ENCODE data around the gene PARD3. TPM values are rescaled to one million over a fixed set of nuclear protein-coding genes. Genes with fewer than 3 reads are reported as not detected.

The PARD3 gene
- polyA plus RNA-seq, 1 donor from 2014 or later, result 12.4 TPM

GRCh38 chr10:34479520-34480179, 335.4 kb downstream of the PARD3 start:
- Histone ChIP-seq H3K27me3 (ENCODE audit: insufficient read depth, low read depth, low read length) (no peaks in the 10 kb centered on the region), H3K27ac (ENCODE audit: low read length) (no peak overlapping the region), H4K20me1 (ENCODE audit: insufficient read depth) (no peaks in the 10 kb centered on the region), H3K9me2 (ENCODE audit: insufficient read depth, low read length) (no peaks in the 10 kb centered on the region), H3F3A (ENCODE audit: insufficient read depth, low read length, poor library complexity, severe bottlenecking) (no peaks in the 10 kb centered on the region), H3K79me2 (replicated peaks; ENCODE audit: insufficient read depth, low read length) (no peaks in the 10 kb centered on the region), H3K4me2 (ENCODE audit: low read length) (no peak overlapping the region), H3K4me3 (ENCODE audit: low read length) (no peak overlapping the region), H3K9me3 (ENCODE audit: low read length) (no peaks in the 10 kb centered on the region), H3K9ac (ENCODE audit: low read length) (no peak overlapping the region), H3K36me3 (ENCODE audit: insufficient read depth, low read length) (no peaks in the 10 kb centered on the region), H2AFZ (ENCODE audit: low read depth, low read length) (no peak overlapping the region)
- TF ChIP-seq SMC3 (conservative IDR thresholded peaks at IDR 0.05; ENCODE audit: poor library complexity), result no peak
- no peak for TF ChIP-seq RAD21 (conservative IDR thresholded peaks at IDR 0.05)
- TF ChIP-seq, protein P1, sequence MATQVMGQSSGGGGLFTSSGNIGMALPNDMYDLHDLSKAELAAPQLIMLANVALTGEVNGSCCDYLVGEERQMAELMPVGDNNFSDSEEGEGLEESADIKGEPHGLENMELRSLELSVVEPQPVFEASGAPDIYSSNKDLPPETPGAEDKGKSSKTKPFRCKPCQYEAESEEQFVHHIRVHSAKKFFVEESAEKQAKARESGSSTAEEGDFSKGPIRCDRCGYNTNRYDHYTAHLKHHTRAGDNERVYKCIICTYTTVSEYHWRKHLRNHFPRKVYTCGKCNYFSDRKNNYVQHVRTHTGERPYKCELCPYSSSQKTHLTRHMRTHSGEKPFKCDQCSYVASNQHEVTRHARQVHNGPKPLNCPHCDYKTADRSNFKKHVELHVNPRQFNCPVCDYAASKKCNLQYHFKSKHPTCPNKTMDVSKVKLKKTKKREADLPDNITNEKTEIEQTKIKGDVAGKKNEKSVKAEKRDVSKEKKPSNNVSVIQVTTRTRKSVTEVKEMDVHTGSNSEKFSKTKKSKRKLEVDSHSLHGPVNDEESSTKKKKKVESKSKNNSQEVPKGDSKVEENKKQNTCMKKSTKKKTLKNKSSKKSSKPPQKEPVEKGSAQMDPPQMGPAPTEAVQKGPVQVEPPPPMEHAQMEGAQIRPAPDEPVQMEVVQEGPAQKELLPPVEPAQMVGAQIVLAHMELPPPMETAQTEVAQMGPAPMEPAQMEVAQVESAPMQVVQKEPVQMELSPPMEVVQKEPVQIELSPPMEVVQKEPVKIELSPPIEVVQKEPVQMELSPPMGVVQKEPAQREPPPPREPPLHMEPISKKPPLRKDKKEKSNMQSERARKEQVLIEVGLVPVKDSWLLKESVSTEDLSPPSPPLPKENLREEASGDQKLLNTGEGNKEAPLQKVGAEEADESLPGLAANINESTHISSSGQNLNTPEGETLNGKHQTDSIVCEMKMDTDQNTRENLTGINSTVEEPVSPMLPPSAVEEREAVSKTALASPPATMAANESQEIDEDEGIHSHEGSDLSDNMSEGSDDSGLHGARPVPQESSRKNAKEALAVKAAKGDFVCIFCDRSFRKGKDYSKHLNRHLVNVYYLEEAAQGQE (IDR thresholded peaks at IDR 0.05; ENCODE audit: borderline replicate concordance), result no peak
- TF ChIP-seq TAF1 (IDR thresholded peaks at IDR 0.05; ENCODE audit: low read depth), result no peak
- TF ChIP-seq POLR2AphosphoS5 (IDR thresholded peaks at IDR 0.05), result no peak
- TF ChIP-seq EZH2 (IDR thresholded peaks at IDR 0.05; ENCODE audit: borderline replicate concordance, insufficient read depth, low read length, poor library complexity, severe bottlenecking), result no peak
- no peak for TF ChIP-seq EP300 (conservative IDR thresholded peaks at IDR 0.05; ENCODE audit: poor library complexity, severe bottlenecking)
- TF ChIP-seq, protein P2, sequence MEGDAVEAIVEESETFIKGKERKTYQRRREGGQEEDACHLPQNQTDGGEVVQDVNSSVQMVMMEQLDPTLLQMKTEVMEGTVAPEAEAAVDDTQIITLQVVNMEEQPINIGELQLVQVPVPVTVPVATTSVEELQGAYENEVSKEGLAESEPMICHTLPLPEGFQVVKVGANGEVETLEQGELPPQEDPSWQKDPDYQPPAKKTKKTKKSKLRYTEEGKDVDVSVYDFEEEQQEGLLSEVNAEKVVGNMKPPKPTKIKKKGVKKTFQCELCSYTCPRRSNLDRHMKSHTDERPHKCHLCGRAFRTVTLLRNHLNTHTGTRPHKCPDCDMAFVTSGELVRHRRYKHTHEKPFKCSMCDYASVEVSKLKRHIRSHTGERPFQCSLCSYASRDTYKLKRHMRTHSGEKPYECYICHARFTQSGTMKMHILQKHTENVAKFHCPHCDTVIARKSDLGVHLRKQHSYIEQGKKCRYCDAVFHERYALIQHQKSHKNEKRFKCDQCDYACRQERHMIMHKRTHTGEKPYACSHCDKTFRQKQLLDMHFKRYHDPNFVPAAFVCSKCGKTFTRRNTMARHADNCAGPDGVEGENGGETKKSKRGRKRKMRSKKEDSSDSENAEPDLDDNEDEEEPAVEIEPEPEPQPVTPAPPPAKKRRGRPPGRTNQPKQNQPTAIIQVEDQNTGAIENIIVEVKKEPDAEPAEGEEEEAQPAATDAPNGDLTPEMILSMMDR (IDR thresholded peaks at IDR 0.05; ENCODE audit: poor library complexity, severe bottlenecking), result no peak
- TF ChIP-seq MXI1 (conservative IDR thresholded peaks at IDR 0.05; ENCODE audit: poor library complexity, severe bottlenecking), result no peak

GRCh38 chr10:34477249-34477648, 337.8 kb downstream of the PARD3 start:
- no peaks in the 10 kb centered on the region for H3K9me2 ChIP-seq (ENCODE audit: insufficient read depth, low read length)
- H3K36me3 ChIP-seq (ENCODE audit: insufficient read depth, low read length), result no peaks in the 10 kb centered on the region
- no peak overlapping the region for H2AFZ ChIP-seq (ENCODE audit: low read depth, low read length)
- H3K9me3 ChIP-seq (ENCODE audit: low read length), result no peaks in the 10 kb centered on the region
- H3K9ac ChIP-seq (ENCODE audit: low read length), result no peak overlapping the region
- H3K79me2 ChIP-seq (replicated peaks; ENCODE audit: insufficient read depth, low read length), result no peaks in the 10 kb centered on the region
- no peaks in the 10 kb centered on the region for H3K27me3 ChIP-seq (ENCODE audit: insufficient read depth, low read depth, low read length)
- no peaks in the 10 kb centered on the region for H4K20me1 ChIP-seq (ENCODE audit: insufficient read depth)
- H3K4me2 ChIP-seq (ENCODE audit: low read length), result no peak overlapping the region
- TF ChIP-seq EZH2 (IDR thresholded peaks at IDR 0.05; ENCODE audit: borderline replicate concordance, insufficient read depth, low read length, poor library complexity, severe bottlenecking) (no peak), POLR2AphosphoS5 (IDR thresholded peaks at IDR 0.05) (no peak), EP300 (conservative IDR thresholded peaks at IDR 0.05; ENCODE audit: poor library complexity, severe bottlenecking) (no peak), RAD21 (conservative IDR thresholded peaks at IDR 0.05) (no peak), MXI1 (conservative IDR thresholded peaks at IDR 0.05; ENCODE audit: poor library complexity, severe bottlenecking) (no peak), SMC3 (conservative IDR thresholded peaks at IDR 0.05; ENCODE audit: poor library complexity) (no peak)
- TF ChIP-seq, protein P1 (IDR thresholded peaks at IDR 0.05; ENCODE audit: borderline replicate concordance), result no peak
- TF ChIP-seq, protein P2 (IDR thresholded peaks at IDR 0.05; ENCODE audit: poor library complexity, severe bottlenecking), result no peak
- H3K27ac ChIP-seq (ENCODE audit: low read length), result no peak overlapping the region
- H3F3A ChIP-seq (ENCODE audit: insufficient read depth, low read length, poor library complexity, severe bottlenecking), result no peaks in the 10 kb centered on the region
- no peak overlapping the region for H3K4me3 ChIP-seq (ENCODE audit: low read length)
